Hepatocyte (in vitro differentiated cells): ENCODE results near the gene GIPC1.
A peak's percentile ranks its signal among the peaks of the same experiment; 100 is the strongest.

Experiments used
- EZH2phosphoT487 ChIP-seq: fragments of 200-600 bp; sonication (generic); IDR thresholded peaks from one replicate; pipeline ENCODE4 v1.6.1; 2018; ENCODE audit warnings: antibody characterized with exemption, mild to moderate bottlenecking, low read depth, moderate library complexity; ENCODE audit not compliant: unreplicated experiment, severe bottlenecking
- TF ChIP-seq, protein P1 (sequence below): fragments of 200-600 bp; sonication (generic); IDR thresholded peaks from 2 replicates; pipeline ENCODE4 v1.5.1; 2016; ENCODE audit warnings: antibody characterized with exemption, mild to moderate bottlenecking; ENCODE audit not compliant: poor library complexity

DNA sequence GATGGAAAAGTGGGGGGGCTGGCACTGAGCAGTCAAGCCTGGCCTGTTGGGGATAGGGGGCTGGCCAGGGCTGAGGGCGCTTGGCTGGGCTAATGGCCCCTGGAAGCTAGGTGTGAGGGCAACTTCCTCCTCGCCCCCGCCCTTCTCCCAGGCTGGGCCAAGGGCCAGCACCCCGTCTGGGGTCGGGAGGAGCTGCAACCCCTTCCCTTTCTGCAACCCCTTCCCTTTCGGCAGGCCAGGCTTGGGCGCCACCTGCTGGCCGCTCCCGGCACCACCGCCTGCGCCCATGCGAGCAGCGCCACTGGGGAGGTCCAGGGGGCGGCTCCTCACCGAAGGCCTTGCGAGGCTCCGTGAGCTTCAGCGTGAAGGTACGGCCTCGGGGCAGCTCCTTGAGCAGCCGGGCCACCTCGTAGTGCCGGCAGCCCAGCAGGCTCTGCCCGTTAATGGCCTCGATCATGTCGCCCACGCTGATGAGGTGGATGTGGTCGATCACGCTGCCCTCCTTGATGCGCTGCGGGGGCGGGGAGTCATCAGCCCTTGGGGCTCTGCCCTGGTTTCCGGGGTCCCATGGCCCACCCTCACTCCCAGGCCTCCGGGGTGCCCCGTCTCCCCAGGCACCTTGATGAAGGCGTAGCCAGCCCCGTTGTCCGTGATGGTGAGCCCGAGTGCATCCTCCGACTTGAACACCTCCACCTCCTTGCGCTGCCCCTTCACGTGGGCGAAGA, 15.8 kb downstream of the GIPC1 start:
- TF ChIP-seq EZH2phosphoT487, result no peak
- TF ChIP-seq, protein P1, sequence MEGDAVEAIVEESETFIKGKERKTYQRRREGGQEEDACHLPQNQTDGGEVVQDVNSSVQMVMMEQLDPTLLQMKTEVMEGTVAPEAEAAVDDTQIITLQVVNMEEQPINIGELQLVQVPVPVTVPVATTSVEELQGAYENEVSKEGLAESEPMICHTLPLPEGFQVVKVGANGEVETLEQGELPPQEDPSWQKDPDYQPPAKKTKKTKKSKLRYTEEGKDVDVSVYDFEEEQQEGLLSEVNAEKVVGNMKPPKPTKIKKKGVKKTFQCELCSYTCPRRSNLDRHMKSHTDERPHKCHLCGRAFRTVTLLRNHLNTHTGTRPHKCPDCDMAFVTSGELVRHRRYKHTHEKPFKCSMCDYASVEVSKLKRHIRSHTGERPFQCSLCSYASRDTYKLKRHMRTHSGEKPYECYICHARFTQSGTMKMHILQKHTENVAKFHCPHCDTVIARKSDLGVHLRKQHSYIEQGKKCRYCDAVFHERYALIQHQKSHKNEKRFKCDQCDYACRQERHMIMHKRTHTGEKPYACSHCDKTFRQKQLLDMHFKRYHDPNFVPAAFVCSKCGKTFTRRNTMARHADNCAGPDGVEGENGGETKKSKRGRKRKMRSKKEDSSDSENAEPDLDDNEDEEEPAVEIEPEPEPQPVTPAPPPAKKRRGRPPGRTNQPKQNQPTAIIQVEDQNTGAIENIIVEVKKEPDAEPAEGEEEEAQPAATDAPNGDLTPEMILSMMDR, result peak; percentile 78
